T-helper 1 cell treated with Interleukin-12 subunit alpha and Interleukin-12 subunit beta and Interleukin-4 antibody, amounts not matched to agents 30 μg/mL and 1 μg/mL, for 36 hours (primary cell): ENCODE data around the gene COL18A1.
A peak's percentile ranks its signal among the peaks of the same experiment; 100 is the strongest.

ENCODE experiments used
- H3K27ac Mint-ChIP-seq: one replicate; pipeline ENCODE4 v1.8.0; 2021; ENCODE audit warnings: mild to moderate bottlenecking, mixed read lengths
- H3K27me3 Mint-ChIP-seq: one replicate; pipeline ENCODE4 v1.8.0; 2021; ENCODE audit warnings: low read depth, mixed read lengths
- H3K36me3 Mint-ChIP-seq: one replicate; pipeline ENCODE4 v1.8.0; 2021; ENCODE audit warnings: low read depth, mixed read lengths
- H3K4me1 Mint-ChIP-seq: one replicate; pipeline ENCODE4 v1.8.0; 2021; ENCODE audit warnings: low read depth, mixed read lengths
- H3K4me3 Mint-ChIP-seq: one replicate; pipeline ENCODE4 v1.8.0; 2021; ENCODE audit warnings: mild to moderate bottlenecking, moderate library complexity, mixed read lengths
- H3K9me3 Mint-ChIP-seq: one replicate; pipeline ENCODE4 v1.8.0; 2021; ENCODE audit warnings: mixed read lengths

Gene COL18A1

DNA sequence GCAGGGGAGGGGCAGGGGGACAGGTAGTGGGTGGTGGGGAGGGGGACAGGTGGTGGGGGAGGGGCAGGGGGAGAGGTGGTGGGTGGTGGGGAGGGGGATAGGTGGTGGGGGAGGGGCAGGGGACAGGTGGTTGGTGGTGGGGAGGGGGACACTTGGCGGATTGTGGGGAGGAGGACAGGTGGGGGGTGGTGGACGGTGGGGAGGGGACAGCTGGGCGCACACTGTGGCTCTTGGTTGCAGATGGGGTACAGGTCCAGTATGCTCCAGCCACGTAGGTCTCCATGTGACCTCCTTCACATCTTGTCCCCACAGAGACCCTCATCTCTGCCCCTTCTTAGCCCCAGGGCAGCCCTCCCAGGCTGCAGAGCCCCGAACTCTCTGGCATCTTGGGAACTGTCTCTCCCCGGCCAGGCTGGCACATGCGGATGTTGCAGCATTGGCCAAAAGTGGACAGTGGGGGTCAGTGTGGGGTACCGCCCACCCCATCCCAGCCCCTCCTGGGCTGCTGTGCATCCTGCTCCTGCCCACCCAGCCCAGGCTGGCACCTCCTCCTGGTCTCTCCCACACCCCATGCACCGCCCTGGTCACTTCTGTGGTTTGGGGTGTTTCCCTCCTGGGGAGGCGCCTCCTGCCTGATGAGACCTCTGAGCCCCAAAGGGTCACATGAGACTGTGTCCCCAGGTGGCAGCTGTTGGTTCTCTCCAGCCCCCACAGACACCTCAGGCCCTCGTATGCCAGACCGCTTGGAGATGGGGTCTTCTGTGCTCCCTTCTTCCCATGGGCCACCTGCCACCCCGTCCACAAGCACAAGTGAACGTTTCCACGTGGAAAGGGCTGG lies 144.9 kb downstream of the COL18A1 start:
- Mint-ChIP-seq H3K4me1 (peaks cover 41% of the 10 kb centered on the region), H3K4me3 (peak overlapping the region; percentile 81)

GRCh38 chr21:45550522-45551210 lies 145.7 kb downstream of the COL18A1 start:
- H3K27me3 Mint-ChIP-seq = no peaks in the 10 kb centered on the region
- H3K36me3 Mint-ChIP-seq = no peaks in the 10 kb centered on the region
- peaks cover 41% of the 10 kb centered on the region for H3K4me1 Mint-ChIP-seq
- H3K27ac Mint-ChIP-seq = peak overlapping the region; percentile 99
- no peaks in the 10 kb centered on the region for H3K9me3 Mint-ChIP-seq
- H3K4me3 Mint-ChIP-seq = peak overlapping the region; percentile 81

More for the DNA sequence above, 144.9 kb downstream of the COL18A1 start:
- no peaks in the 10 kb centered on the region for H3K9me3 Mint-ChIP-seq
- H3K36me3 Mint-ChIP-seq = no peaks in the 10 kb centered on the region
- H3K27ac Mint-ChIP-seq = peak overlapping the region; percentile 99
- H3K27me3 Mint-ChIP-seq = no peaks in the 10 kb centered on the region

DNA sequence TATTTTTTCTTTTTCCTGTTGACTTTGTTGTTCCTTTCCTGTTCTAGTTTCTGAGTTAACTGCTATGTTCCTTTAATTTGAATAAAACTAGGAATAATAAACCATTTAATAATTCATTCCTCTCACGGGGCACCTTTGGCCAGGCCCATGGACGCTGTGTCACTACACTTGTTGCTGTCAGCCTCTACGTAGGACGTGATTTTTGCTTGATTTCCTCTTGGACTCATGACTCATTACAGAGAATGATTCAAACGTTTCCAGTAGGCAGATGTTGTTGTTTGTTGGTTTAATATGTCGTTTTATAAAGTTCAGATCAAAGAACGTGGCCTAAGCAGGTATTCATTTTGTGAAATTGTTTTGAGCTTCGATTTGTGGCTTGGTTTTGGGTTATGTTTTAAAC lies 146.4 kb downstream of the COL18A1 start:
- Mint-ChIP-seq H3K27me3 (no peaks in the 10 kb centered on the region), H3K4me1 (peaks cover 44% of the 10 kb centered on the region), H3K27ac (peak overlapping the region; percentile 99), H3K36me3 (no peaks in the 10 kb centered on the region), H3K9me3 (no peaks in the 10 kb centered on the region), H3K4me3 (peak overlapping the region; percentile 81)

DNA sequence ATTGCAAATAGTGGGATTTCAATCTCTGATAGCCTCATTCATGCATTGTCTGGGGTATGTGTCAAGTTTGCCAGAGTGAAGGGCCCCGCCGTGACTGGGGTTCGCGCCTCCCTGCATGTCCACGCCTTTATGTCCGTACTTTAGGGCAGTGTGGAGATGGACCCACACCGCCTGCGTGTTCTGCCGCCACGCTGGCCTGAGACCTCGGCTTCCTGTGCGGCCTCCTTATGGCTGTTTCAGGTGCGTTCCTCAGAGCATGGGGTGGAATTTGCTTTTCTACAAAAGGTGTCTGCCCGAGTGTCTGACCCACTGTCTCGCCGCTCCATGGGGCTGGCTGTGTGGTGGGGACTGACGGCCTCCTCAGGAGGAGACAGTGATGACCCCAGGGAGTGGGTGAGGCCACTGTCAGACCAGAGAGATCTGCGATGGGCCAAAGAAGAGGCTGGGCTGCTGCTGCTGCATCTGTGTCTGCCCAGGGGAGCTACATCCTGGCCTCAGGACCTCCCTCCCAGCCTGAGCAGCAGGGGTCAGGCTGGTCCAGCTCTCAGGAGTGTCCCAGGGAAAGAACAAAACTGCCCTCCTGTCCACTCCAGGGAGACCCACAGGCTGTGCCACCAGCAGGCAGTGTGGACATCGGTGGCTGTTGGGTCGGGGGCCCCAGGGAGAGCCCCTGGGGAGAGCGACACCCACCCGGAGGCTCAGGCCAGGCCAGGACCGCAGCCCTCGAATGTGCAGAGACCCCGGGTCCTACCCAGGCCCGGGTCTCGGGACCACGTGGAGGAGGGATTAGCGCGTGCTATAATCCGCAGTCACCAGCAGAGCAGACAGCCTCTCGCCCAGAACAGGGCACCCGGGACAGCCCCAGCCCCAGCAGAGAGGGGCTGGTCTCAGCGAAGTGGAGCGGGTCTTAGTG lies 147.1 kb downstream of the COL18A1 start:
- no peaks in the 10 kb centered on the region for H3K9me3 Mint-ChIP-seq
- H3K36me3 Mint-ChIP-seq = no peaks in the 10 kb centered on the region
- no peaks in the 10 kb centered on the region for H3K27me3 Mint-ChIP-seq
- H3K27ac Mint-ChIP-seq = peak overlapping the region; percentile 99
- peak overlapping the region; percentile 81 for H3K4me3 Mint-ChIP-seq
- peaks cover 44% of the 10 kb centered on the region for H3K4me1 Mint-ChIP-seq

- Mint-ChIP-seq H3K27ac (peak overlapping the region; percentile 57), H3K9me3 (no peaks in the 10 kb centered on the region), H3K4me1 (peaks cover 40% of the 10 kb centered on the region), H3K36me3 (no peaks in the 10 kb centered on the region), H3K4me3 (no peak overlapping the region), H3K27me3 (no peaks in the 10 kb centered on the region)
Observed at GRCh38 chr21:45552696-45553391, 147.9 kb downstream of the COL18A1 start.

- H3K27me3 Mint-ChIP-seq = no peaks in the 10 kb centered on the region
- H3K36me3 Mint-ChIP-seq = no peaks in the 10 kb centered on the region
- H3K27ac Mint-ChIP-seq = peak overlapping the region; percentile 95
- H3K4me1 Mint-ChIP-seq = peaks cover 31% of the 10 kb centered on the region
- peak overlapping the region; percentile 97 for H3K4me3 Mint-ChIP-seq
- H3K9me3 Mint-ChIP-seq = no peaks in the 10 kb centered on the region
Observed at GRCh38 chr21:45554477-45555175, 149.7 kb downstream of the COL18A1 start.

DNA sequence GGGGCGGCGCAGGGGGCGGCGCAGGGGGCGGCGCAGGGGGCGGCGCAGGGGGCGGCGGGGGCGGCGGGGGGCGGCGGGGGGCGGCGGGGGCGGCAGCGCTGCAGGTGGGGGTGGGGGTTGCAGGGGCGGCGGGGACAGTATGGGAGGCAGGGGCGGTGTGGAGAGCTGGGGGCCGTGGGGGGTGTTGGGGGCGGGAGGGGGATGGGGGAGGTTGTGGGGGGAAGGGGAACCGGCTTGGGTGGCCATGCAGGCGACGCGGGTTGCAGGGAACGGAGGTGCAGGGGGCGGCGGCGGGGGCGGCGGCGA lies 150.2 kb downstream of the COL18A1 start:
- Mint-ChIP-seq H3K4me1 (peaks cover 29% of the 10 kb centered on the region), H3K4me3 (no peak overlapping the region), H3K9me3 (no peaks in the 10 kb centered on the region), H3K27me3 (no peaks in the 10 kb centered on the region), H3K36me3 (no peaks in the 10 kb centered on the region), H3K27ac (no peak overlapping the region)

- Mint-ChIP-seq H3K36me3 (no peaks in the 10 kb centered on the region), H3K9me3 (no peaks in the 10 kb centered on the region), H3K4me1 (peaks cover 23% of the 10 kb centered on the region), H3K4me3 (no peak overlapping the region), H3K27ac (peak overlapping the region; percentile 9), H3K27me3 (no peaks in the 10 kb centered on the region)
Observed at GRCh38 chr21:45555557-45556301, 150.8 kb downstream of the COL18A1 start.

DNA sequence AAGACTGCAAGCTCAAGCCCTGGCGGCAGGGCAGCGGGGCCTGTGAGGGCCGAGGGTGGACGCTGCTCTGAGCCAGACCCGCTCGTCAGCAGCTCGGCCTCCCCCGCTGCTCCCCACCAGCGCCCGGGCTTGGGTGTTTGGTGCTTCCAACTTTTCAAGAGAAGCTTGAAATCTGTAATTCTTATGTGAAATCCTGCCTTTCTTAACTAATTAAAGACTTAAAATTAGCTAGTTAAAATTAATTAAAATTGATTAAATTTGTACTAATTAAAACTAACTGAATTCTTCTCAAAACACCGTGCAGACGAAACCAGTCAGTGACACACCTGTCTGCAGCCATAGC lies 151.3 kb downstream of the COL18A1 start:
- no peak overlapping the region for H3K4me3 Mint-ChIP-seq
- H3K27me3 Mint-ChIP-seq = no peaks in the 10 kb centered on the region
- H3K36me3 Mint-ChIP-seq = no peaks in the 10 kb centered on the region
- no peaks in the 10 kb centered on the region for H3K9me3 Mint-ChIP-seq
- no peak overlapping the region for H3K27ac Mint-ChIP-seq
- peaks cover 20% of the 10 kb centered on the region for H3K4me1 Mint-ChIP-seq

- Mint-ChIP-seq H3K36me3 (no peaks in the 10 kb centered on the region), H3K4me1 (peaks cover 13% of the 10 kb centered on the region), H3K27ac (no peak overlapping the region), H3K27me3 (peaks cover under 1% of the 10 kb centered on the region), H3K4me3 (no peak overlapping the region), H3K9me3 (no peaks in the 10 kb centered on the region)
Observed at GRCh38 chr21:45556645-45557615, 152.0 kb downstream of the COL18A1 start.

- no peaks in the 10 kb centered on the region for H3K9me3 Mint-ChIP-seq
- H3K36me3 Mint-ChIP-seq = no peaks in the 10 kb centered on the region
- H3K4me3 Mint-ChIP-seq = no peak overlapping the region
- peaks cover 12% of the 10 kb centered on the region for H3K4me1 Mint-ChIP-seq
- peaks cover 8% of the 10 kb centered on the region for H3K27me3 Mint-ChIP-seq
- H3K27ac Mint-ChIP-seq = no peak overlapping the region
Observed at GRCh38 chr21:45557616-45558043, 152.7 kb downstream of the COL18A1 start.

DNA sequence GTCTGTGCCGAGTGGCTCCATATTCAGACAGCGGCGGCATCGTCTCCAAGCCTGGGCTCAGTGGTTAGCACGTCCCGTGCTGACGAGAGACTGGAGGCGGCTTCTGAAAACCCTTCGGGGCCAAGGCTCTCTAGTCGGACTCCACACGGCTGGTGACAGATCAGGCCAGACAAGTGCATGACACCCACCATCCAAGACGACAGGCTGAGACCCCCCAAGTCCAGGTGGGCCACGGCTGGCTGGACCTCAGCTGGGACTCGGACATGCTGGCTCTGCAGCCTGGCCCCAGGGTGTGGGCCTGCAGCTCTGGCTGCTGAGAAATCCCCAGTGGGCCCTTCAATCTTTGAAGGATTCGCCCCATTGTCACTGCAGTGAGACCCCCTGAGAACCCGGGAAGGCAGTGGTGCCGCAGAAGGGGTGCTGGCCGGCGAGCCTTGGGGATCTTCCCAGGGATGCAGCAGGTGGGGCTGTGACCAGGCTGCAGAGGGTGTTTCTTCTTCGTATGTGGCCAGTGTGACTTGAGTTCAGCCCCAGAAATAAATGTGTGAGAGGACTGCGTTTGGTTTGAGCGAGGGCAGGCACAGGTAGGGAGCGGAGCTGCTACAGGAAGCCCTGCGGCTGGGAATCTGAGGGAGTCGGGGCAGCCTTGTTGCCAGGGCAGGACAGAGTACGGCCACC lies 153.2 kb downstream of the COL18A1 start:
- Mint-ChIP-seq H3K27me3 (peaks cover 13% of the 10 kb centered on the region), H3K27ac (no peak overlapping the region), H3K36me3 (no peaks in the 10 kb centered on the region), H3K4me1 (peaks cover 7% of the 10 kb centered on the region), H3K4me3 (no peak overlapping the region), H3K9me3 (no peaks in the 10 kb centered on the region)
